Measurements from ENCODE around the gene CACNA1C.

CACNA1C gene

GRCh38 chr12:2629051-2629450 is 576.3 kb downstream of the CACNA1C start:
- DNase-seq (ENCODE audit: low read depth) = no peak

- DNase-seq (ENCODE audit: low read depth) = no peak
These were observed 579.0 kb downstream of the CACNA1C start for GRCh38 chr12:2631653-2632350.

GRCh38 chr12:2633176-2633824 is 580.5 kb downstream of the CACNA1C start:
- DNase-seq (ENCODE audit: low read depth) = no peak

- DNase-seq (ENCODE audit: low read depth) = no peak
These were observed 581.0 kb downstream of the CACNA1C start for GRCh38 chr12:2633825-2634200.

GRCh38 chr12:2634471-2634870 is 581.7 kb downstream of the CACNA1C start:
- DNase-seq (ENCODE audit: low read depth) = no peak

- DNase-seq (ENCODE audit: low read depth) = no peak
These were observed 584.1 kb downstream of the CACNA1C start for GRCh38 chr12:2636741-2637340.

GRCh38 chr12:2637371-2637770 is 584.6 kb downstream of the CACNA1C start:
- DNase-seq (ENCODE audit: low read depth) = no peak

GRCh38 chr12:2638273-2639019 is 585.7 kb downstream of the CACNA1C start:
- DNase-seq (ENCODE audit: low read depth) = no peak

GRCh38 chr12:2639020-2639298 is 586.2 kb downstream of the CACNA1C start:
- DNase-seq (ENCODE audit: low read depth) = no peak

- DNase-seq (ENCODE audit: low read depth) = no peak
These were observed 587.5 kb downstream of the CACNA1C start for GRCh38 chr12:2640281-2640680.

- no peak for DNase-seq (ENCODE audit: low read depth)
These were observed 587.9 kb downstream of the CACNA1C start for GRCh38 chr12:2640709-2641108.

- no peak for DNase-seq (ENCODE audit: low read depth)
These were observed 588.4 kb downstream of the CACNA1C start for GRCh38 chr12:2641207-2641606.

GRCh38 chr12:2641761-2642160 is 589.0 kb downstream of the CACNA1C start:
- DNase-seq (ENCODE audit: low read depth) = no peak

- no peak for DNase-seq (ENCODE audit: low read depth)
These were observed 589.5 kb downstream of the CACNA1C start for GRCh38 chr12:2642176-2642892.

GRCh38 chr12:2642896-2643425 is 590.2 kb downstream of the CACNA1C start:
- no peak for DNase-seq (ENCODE audit: low read depth)

- no peak for DNase-seq (ENCODE audit: low read depth)
These were observed 590.9 kb downstream of the CACNA1C start for GRCh38 chr12:2643576-2644135.

GRCh38 chr12:2644683-2645405 is 592.1 kb downstream of the CACNA1C start:
- DNase-seq (ENCODE audit: low read depth) = no peak

GRCh38 chr12:2645460-2645859 is 592.7 kb downstream of the CACNA1C start:
- no peak for DNase-seq (ENCODE audit: low read depth)

GRCh38 chr12:2646341-2646740 is 593.6 kb downstream of the CACNA1C start:
- no peak for DNase-seq (ENCODE audit: low read depth)

GRCh38 chr12:2647186-2647585 is 594.4 kb downstream of the CACNA1C start:
- no peak for DNase-seq (ENCODE audit: low read depth)

- DNase-seq (ENCODE audit: low read depth) = no peak
These were observed 595.6 kb downstream of the CACNA1C start for GRCh38 chr12:2648406-2648805.
